HepG2 (cell line): ENCODE results near the gene TRIM54. TPM values are rescaled to one million over a fixed set of nuclear protein-coding genes. Genes with fewer than 3 reads are reported as not detected.

Experiments used
- BATF2 ChIP-seq: sonication (generic); formaldehyde crosslinking; IDR thresholded peaks from 2 replicates; pipeline ENCODE4 v1.8.0; 2022; ENCODE audit warnings: mild to moderate bottlenecking, missing genetic modification reagents, moderate library complexity
- CHD4 ChIP-seq: fragments of 200-600 bp; sonication (generic); IDR thresholded peaks from 2 replicates; pipeline ENCODE4 v1.7.0; 2017; ENCODE audit warnings: mild to moderate bottlenecking, low read length, borderline replicate concordance
- GTF3A ChIP-seq: sonication (generic); formaldehyde crosslinking; conservative IDR thresholded peaks from 2 replicates; pipeline ENCODE4 v1.4.0; 2020; ENCODE audit warnings: mild to moderate bottlenecking, missing genetic modification reagents
- HNRNPL ChIP-seq: fragments of 200-400 bp; formaldehyde crosslinking; IDR thresholded peaks from 2 replicates; pipeline ENCODE4 v1.6.1; 2017; ENCODE audit warnings: mild to moderate bottlenecking, low read depth, low read length
- HOXA3 ChIP-seq: sonication (generic); formaldehyde crosslinking; IDR thresholded peaks from 2 replicates; pipeline ENCODE4 v1.5.0; 2020; ENCODE audit warnings: missing genetic modification reagents
- KDM2A ChIP-seq: sonication (generic); formaldehyde crosslinking; IDR thresholded peaks from 2 replicates; pipeline ENCODE4 v1.4.0; 2020; ENCODE audit warnings: low read depth, missing genetic modification reagents, borderline replicate concordance
- NFATC3 ChIP-seq: sonication (generic); formaldehyde crosslinking; IDR thresholded peaks from 2 replicates; pipeline ENCODE4 v1.5.1; 2020; ENCODE audit warnings: mild to moderate bottlenecking, missing genetic modification reagents
- PAWR ChIP-seq: sonication (generic); formaldehyde crosslinking; IDR thresholded peaks from 2 replicates; pipeline ENCODE4 v1.4.0; 2020; ENCODE audit warnings: missing genetic modification reagents, mild to moderate bottlenecking, borderline replicate concordance
- PHF21A ChIP-seq: sonication (generic); formaldehyde crosslinking; IDR thresholded peaks from 2 replicates; pipeline ENCODE4 v1.5.0; 2020; ENCODE audit warnings: mild to moderate bottlenecking, missing genetic modification reagents
- RBM39 ChIP-seq: fragments of 200-400 bp; formaldehyde crosslinking; IDR thresholded peaks from one replicate; pipeline ENCODE4 v1.6.1; 2018; ENCODE audit warnings: antibody characterized with exemption, mild to moderate bottlenecking, low read depth, low read length; ENCODE audit not compliant: poor library complexity, severe bottlenecking
- RXRA ChIP-seq: sonication (generic); formaldehyde crosslinking; IDR thresholded peaks from 2 replicates; pipeline ENCODE4 v1.5.1; 2020; ENCODE audit warnings: missing genetic modification reagents
- RXRB ChIP-seq: IDR thresholded peaks from 2 replicates; pipeline ENCODE4 v1.6.1; 2016; ENCODE audit warnings: borderline replicate concordance, missing genetic modification reagents, missing compliant biosample characterization
- SATB2 ChIP-seq: sonication (generic); formaldehyde crosslinking; IDR thresholded peaks from 2 replicates; pipeline ENCODE4 v1.5.0; 2020; ENCODE audit warnings: missing genetic modification reagents
- SIN3A ChIP-seq: IDR thresholded peaks from 2 replicates; pipeline ENCODE4 v1.6.1; 2011; ENCODE audit warnings: low read depth, mild to moderate bottlenecking, control low read depth, low read length, borderline replicate concordance
- SP4 ChIP-seq: sonication (generic); formaldehyde crosslinking; IDR thresholded peaks from 2 replicates; pipeline ENCODE4 v1.8.1; 2023; ENCODE audit warnings: mild to moderate bottlenecking, missing genetic modification reagents
- SP5 ChIP-seq: IDR thresholded peaks from 2 replicates; pipeline ENCODE4 v1.6.1; 2016; ENCODE audit warnings: low read depth, borderline replicate concordance
- STAT5B ChIP-seq: sonication (generic); formaldehyde crosslinking; IDR thresholded peaks from 2 replicates; pipeline ENCODE4 v1.4.0; 2020; ENCODE audit warnings: missing genetic modification reagents
- SUZ12 ChIP-seq: fragments of 150-350 bp; IDR thresholded peaks from 2 replicates; pipeline ENCODE4 v1.6.1; 2014; ENCODE audit warnings: low read depth, low read length
- TIGD3 ChIP-seq: sonication (generic); formaldehyde crosslinking; IDR thresholded peaks from 2 replicates; pipeline ENCODE4 v1.5.1; 2020; ENCODE audit warnings: mild to moderate bottlenecking, missing genetic modification reagents, borderline replicate concordance
- WIZ ChIP-seq: sonication (generic); formaldehyde crosslinking; IDR thresholded peaks from 2 replicates; pipeline ENCODE4 v1.5.1; 2020; ENCODE audit warnings: mild to moderate bottlenecking, missing genetic modification reagents
- ZBTB3 ChIP-seq: sonication (generic); formaldehyde crosslinking; IDR thresholded peaks from 2 replicates; pipeline ENCODE4 v1.4.0; 2020; ENCODE audit warnings: low read depth, mild to moderate bottlenecking, moderate library complexity, missing genetic modification reagents, borderline replicate concordance
- ZNF136 ChIP-seq: sonication (generic); formaldehyde crosslinking; IDR thresholded peaks from 2 replicates; pipeline ENCODE4 v1.8.1; 2022; ENCODE audit warnings: low read depth, mild to moderate bottlenecking, moderate library complexity, missing genetic modification reagents
- ZNF276 ChIP-seq: sonication (generic); formaldehyde crosslinking; IDR thresholded peaks from 2 replicates; pipeline ENCODE4 v1.4.0; 2020; ENCODE audit warnings: mild to moderate bottlenecking, low read depth, missing genetic modification reagents
- ZNF44 ChIP-seq: sonication (generic); formaldehyde crosslinking; IDR thresholded peaks from 2 replicates; pipeline ENCODE4 v1.5.1; 2020; ENCODE audit warnings: mild to moderate bottlenecking, missing genetic modification reagents
- ZNF460 ChIP-seq: sonication (generic); formaldehyde crosslinking; IDR thresholded peaks from 2 replicates; pipeline ENCODE4 v1.5.1; 2020; ENCODE audit warnings: missing genetic modification reagents, mild to moderate bottlenecking, borderline replicate concordance
- ZNF510 ChIP-seq: sonication (generic); formaldehyde crosslinking; IDR thresholded peaks from 2 replicates; pipeline ENCODE4 v1.4.0; 2020; ENCODE audit warnings: low read depth, mild to moderate bottlenecking, missing genetic modification reagents
- ZNF567 ChIP-seq: sonication (generic); formaldehyde crosslinking; IDR thresholded peaks from 2 replicates; pipeline ENCODE4 v1.8.1; 2023; ENCODE audit warnings: mild to moderate bottlenecking, missing genetic modification reagents, borderline replicate concordance
- polyA plus RNA-seq, 8 experiments: library from polyadenylated mRNA; depleted of rRNA in 3 of 8; stranded (reverse) in 7 of 8; unstranded in 1 of 8; fragments of >200 nt; fragmentation: Illumina TruSeq in 4 of 8; extraction: Trizol in 4 of 8; gene quantifications; 2 replicates each; pipeline versions ENCODE4 v1.2.1 to v1.2.3, GENCODE V29; 2011 to 2016; ENCODE audit warnings: low read depth in 4 of 8, missing spikeins in 1 of 8, mixed read lengths in 1 of 8; ENCODE audit not compliant: insufficient read depth in 1 of 8
- total RNA-seq, 5 experiments: library from RNA; depleted of rRNA; stranded (reverse); fragments of >200 nt; fragmentation: Illumina TruSeq; extraction: Trizol; gene quantifications; 2 replicates each; pipeline ENCODE4 v1.2.3, GENCODE V29; 2016; ENCODE audit warnings: low read depth in 1 of 5

The TRIM54 gene
- total and polyA plus RNA-seq, 2 of the 13 experiments (the other 11 are each of a cell fraction or from before 2014, with no cell fraction given): 0.07 to 0.13 TPM

- TF ChIP-seq RXRB (no peak; the same call in 1 of the 2 replicates), ZNF510 (peak; percentile 82), NFATC3 (peak; percentile 57; the same call in 1 of the 2 replicates), RBM39 (peak; percentile 87), ZNF136 (CRISPR knock-in tag) (no peak; the same call in 1 of the 2 replicates), TIGD3 (CRISPR knock-in tag) (peak; percentile 88; the same call in 1 of the 2 replicates), STAT5B (no peak), HNRNPL (peak; percentile 63), ZNF567 (CRISPR knock-in tag) (peak; percentile 89), WIZ (CRISPR knock-in tag) (no peak; the same call in none of the 2 replicates), SP5 (CRISPR knock-in tag) (peak; percentile 83), RXRA (peak; percentile 66; the same call in 1 of the 2 replicates), SIN3A (peak; percentile 89), SATB2 (CRISPR knock-in tag) (peak; percentile 69; the same call in 1 of the 2 replicates), GTF3A (CRISPR knock-in tag) (0 out of 2 replicates have a peak, but pooled peaks have one; percentile 36), ZBTB3 (CRISPR knock-in tag) (peak; percentile 97), ZNF44 (CRISPR knock-in tag) (peak; percentile 16; the same call in 1 of the 2 replicates), ZNF276 (CRISPR knock-in tag) (peak; percentile 17; the same call in 1 of the 2 replicates), CHD4 (no peak; the same call in 1 of the 2 replicates), PAWR (peak; percentile 96; the same call in 1 of the 2 replicates), SUZ12 (peak; percentile 57; the same call in 1 of the 2 replicates), KDM2A (CRISPR knock-in tag) (peak; percentile 80), ZNF460 (CRISPR knock-in tag) (no peak), HOXA3 (peak; percentile 98), BATF2 (0 out of 2 replicates have a peak, but pooled peaks have one; percentile 65), PHF21A (CRISPR knock-in tag) (peak; percentile 70), SP4 (CRISPR knock-in tag) (peak; percentile 88)
These were observed 74.4 kb downstream of the TRIM54 start, which contains the start of gene GTF3C2 (continued) for GRCh38 chr2:27356382-27357181.
